Gastroesophageal sphincter (tissue), 4 donors: ENCODE measurements around the gene TMEM163. TPM values are rescaled to one million over a fixed set of nuclear protein-coding genes. Genes with fewer than 3 reads are reported as not detected.

Source experiments
- ATAC-seq: fragments of 150-250 bp; one replicate; pipeline ENCODE4 v1.9.1; 2016; ENCODE audit warnings: mild to moderate bottlenecking, moderate library complexity
- H3K27ac ChIP-seq, 4 donors: fragments of 200-600 bp; sonication (generic) in 3 of 4; 1 replicate in 3 of 4; 2 replicates in 1 of 4; pipeline ENCODE4 v1.5.1; 2016 to 2019
- H3K27me3 ChIP-seq: fragments of 200-600 bp; sonication (generic); one replicate; pipeline ENCODE4 v1.5.1; 2019
- H3K36me3 ChIP-seq, 2 donors: fragments of 200-600 bp; sonication (generic); one replicate each; pipeline ENCODE4 v1.5.1; 2019; ENCODE audit warnings: control low read depth in 1 of 2
- H3K4me1 ChIP-seq, 3 donors: fragments of 200-600 bp; sonication (generic); 1 replicate in 2 of 3; 2 replicates in 1 of 3; pipeline ENCODE4 v1.5.1; 2016 to 2019; ENCODE audit warnings: control low read depth in 2 of 3
- H3K4me3 ChIP-seq, 2 donors: fragments of 200-600 bp; sonication (generic); one replicate each; pipeline ENCODE4 v1.5.1; 2019; ENCODE audit warnings: mild to moderate bottlenecking in 1 of 2, moderate library complexity in 1 of 2
- H3K9me3 ChIP-seq, 3 donors: fragments of 200-600 bp; sonication (generic); one replicate each; pipeline ENCODE4 v1.5.1; 2017 to 2019; ENCODE audit warnings: control low read depth in 2 of 3
- CTCF ChIP-seq, 4 experiments: fragments of 200-600 bp in 2 of 4; fragments of 450-650 bp in 2 of 4; sonication (generic) in 1 of 4; IDR thresholded peaks; one replicate each; pipeline ENCODE4 v1.5.1; 2017 to 2019; ENCODE audit warnings: antibody characterized with exemption in 4 of 4, mild to moderate bottlenecking in 2 of 4, moderate library complexity in 2 of 4
- EP300 ChIP-seq: sonication (generic); formaldehyde crosslinking; IDR thresholded peaks from one replicate; pipeline ENCODE4 v1.6.1; 2017; ENCODE audit warnings: antibody characterized with exemption, mild to moderate bottlenecking
- POLR2A ChIP-seq, 2 donors: fragments of 450-650 bp; IDR thresholded peaks; one replicate each; pipeline ENCODE4 v1.6.1; 2017; ENCODE audit warnings: antibody characterized with exemption in 2 of 2, mild to moderate bottlenecking in 2 of 2, moderate library complexity in 1 of 2
- POLR2AphosphoS5 ChIP-seq: sonication (generic); formaldehyde crosslinking; IDR thresholded peaks from one replicate; pipeline ENCODE4 v1.6.1; 2017; ENCODE audit warnings: antibody characterized with exemption
- WGBS, 2 donors: methylation state at CpG; one replicate each; pipeline ENCODE4 v1.1.5; 2018; ENCODE audit warnings: low coverage in 1 of 2; 5-methylcytosine and 5-hydroxymethylcytosine counted together
- total RNA-seq, 4 donors: library from RNA; depleted of rRNA; stranded (reverse); fragments of >200 nt; gene quantifications; one replicate each; pipeline ENCODE4 v1.1.0, GENCODE V29; 2016

Gene TMEM163
- total RNA-seq, 4 donors from 2014 or later, result 0.27 to 2.5 (median 0.60) TPM

GRCh38 chr2:134583997-134584520 lies 134.7 kb downstream of the TMEM163 start:
- Histone ChIP-seq H3K27ac (no peak overlapping the region), H3K9me3 (peaks cover 0 to 16% (median 0%) of the 10 kb centered on the region in 3 donors), H3K4me1 (no peaks in the 10 kb centered on the region), H3K4me3 (no peak overlapping the region), H3K27me3 (no peaks in the 10 kb centered on the region), H3K36me3 (no peaks in the 10 kb centered on the region)
- no peak for ATAC-seq
- no peak for TF ChIP-seq POLR2A (IDR thresholded peaks at IDR 0.05)
- TF ChIP-seq EP300, result no peak
- no peak for TF ChIP-seq POLR2AphosphoS5
- TF ChIP-seq CTCF (IDR thresholded peaks at IDR 0.05), result no peak
- 8 to 47% methylated on average over 2 of the region's 2 CpGs for WGBS, 2 donors

- Histone ChIP-seq H3K27ac (no peak overlapping the region), H3K9me3 (peaks cover 0 to 11% (median 0%) of the 10 kb centered on the region in 3 donors), H3K27me3 (no peaks in the 10 kb centered on the region), H3K36me3 (no peaks in the 10 kb centered on the region), H3K4me1 (no peaks in the 10 kb centered on the region), H3K4me3 (no peak overlapping the region)
- ATAC-seq, result no peak
- TF ChIP-seq POLR2A (IDR thresholded peaks at IDR 0.05), result no peak
- TF ChIP-seq POLR2AphosphoS5, result no peak
- TF ChIP-seq CTCF (IDR thresholded peaks at IDR 0.05), result no peak
- TF ChIP-seq EP300, result no peak
- 65 to 100% methylated on average over 1 to 6 of the region's 6 CpGs for WGBS, 2 donors
Observed at GRCh38 chr2:134583462-134583861, 135.3 kb downstream of the TMEM163 start.

- no peaks in the 10 kb centered on the region for H3K4me1 ChIP-seq
- H3K27me3 ChIP-seq, result no peaks in the 10 kb centered on the region
- no peaks in the 10 kb centered on the region for H3K36me3 ChIP-seq
- H3K4me3 ChIP-seq, result no peak overlapping the region
- H3K27ac ChIP-seq, result no peak overlapping the region
- no peak for ATAC-seq
- peaks cover 0 to 2% (median 0%) of the 10 kb centered on the region in 3 donors for H3K9me3 ChIP-seq
- TF ChIP-seq CTCF (IDR thresholded peaks at IDR 0.05), result no peak
- no peak for TF ChIP-seq POLR2A (IDR thresholded peaks at IDR 0.05)
- 61 to 80% methylated on average over 1 to 2 of the region's 2 CpGs for WGBS, 2 donors
Observed at GRCh38 chr2:134582547-134582899, 136.3 kb downstream of the TMEM163 start.

- 88 to 91% methylated on average over 9 of the region's 10 CpGs for WGBS, 2 donors
- H3K36me3 ChIP-seq, result no peaks in the 10 kb centered on the region
- H3K4me1 ChIP-seq, result no peaks in the 10 kb centered on the region
- H3K27me3 ChIP-seq, result no peaks in the 10 kb centered on the region
- no peak for TF ChIP-seq CTCF (IDR thresholded peaks at IDR 0.05)
- no peak for ATAC-seq
- no peak overlapping the region for H3K27ac ChIP-seq
- H3K9me3 ChIP-seq, result no peaks in the 10 kb centered on the region
- no peak overlapping the region for H3K4me3 ChIP-seq
Observed at GRCh38 chr2:134581877-134582546, 136.8 kb downstream of the TMEM163 start.

GRCh38 chr2:134578316-134578715 lies 140.5 kb downstream of the TMEM163 start:
- TF ChIP-seq EP300 (no peak), POLR2AphosphoS5 (no peak), POLR2A (IDR thresholded peaks at IDR 0.05) (no peak), CTCF (IDR thresholded peaks at IDR 0.05) (no peak)
- H3K9me3 ChIP-seq, result no peaks in the 10 kb centered on the region
- H3K27ac ChIP-seq, result no peak overlapping the region
- no peaks in the 10 kb centered on the region for H3K36me3 ChIP-seq
- 69 to 72% methylated on average over 5 to 7 of the region's 7 CpGs for WGBS, 2 donors
- H3K27me3 ChIP-seq, result no peaks in the 10 kb centered on the region
- no peak overlapping the region for H3K4me3 ChIP-seq
- H3K4me1 ChIP-seq, result no peaks in the 10 kb centered on the region
- no peak for ATAC-seq
